ENCODE data around the gene DENND1A. TPM values are rescaled to one million over a fixed set of nuclear protein-coding genes. Genes with fewer than 3 reads are reported as not detected.

The DENND1A gene
- polyA plus RNA-seq, 1 experiment, result 16.2 TPM

GRCh38 chr9:123525424-123525823 lies 404.5 kb downstream of the DENND1A start:
- H3K27me3 ChIP-seq (ENCODE audit: control insufficient read depth, insufficient read depth, low read length), result no peaks in the 10 kb centered on the region
- ChIA-PET CTCF (no interaction called here), POLR2A (no interaction called here)
- no peak for DNase-seq (ENCODE audit: low read depth, low spot score)
- no peak overlapping the region for H3K27ac ChIP-seq (ENCODE audit: low read depth, low read length)
- H3K4me3 ChIP-seq (ENCODE audit: low read depth, low read length), result no peak overlapping the region
- TF ChIP-seq, protein P1, sequence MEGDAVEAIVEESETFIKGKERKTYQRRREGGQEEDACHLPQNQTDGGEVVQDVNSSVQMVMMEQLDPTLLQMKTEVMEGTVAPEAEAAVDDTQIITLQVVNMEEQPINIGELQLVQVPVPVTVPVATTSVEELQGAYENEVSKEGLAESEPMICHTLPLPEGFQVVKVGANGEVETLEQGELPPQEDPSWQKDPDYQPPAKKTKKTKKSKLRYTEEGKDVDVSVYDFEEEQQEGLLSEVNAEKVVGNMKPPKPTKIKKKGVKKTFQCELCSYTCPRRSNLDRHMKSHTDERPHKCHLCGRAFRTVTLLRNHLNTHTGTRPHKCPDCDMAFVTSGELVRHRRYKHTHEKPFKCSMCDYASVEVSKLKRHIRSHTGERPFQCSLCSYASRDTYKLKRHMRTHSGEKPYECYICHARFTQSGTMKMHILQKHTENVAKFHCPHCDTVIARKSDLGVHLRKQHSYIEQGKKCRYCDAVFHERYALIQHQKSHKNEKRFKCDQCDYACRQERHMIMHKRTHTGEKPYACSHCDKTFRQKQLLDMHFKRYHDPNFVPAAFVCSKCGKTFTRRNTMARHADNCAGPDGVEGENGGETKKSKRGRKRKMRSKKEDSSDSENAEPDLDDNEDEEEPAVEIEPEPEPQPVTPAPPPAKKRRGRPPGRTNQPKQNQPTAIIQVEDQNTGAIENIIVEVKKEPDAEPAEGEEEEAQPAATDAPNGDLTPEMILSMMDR (IDR thresholded peaks at IDR 0.05; ENCODE audit: low read depth, low read length), result no peak
- H3K9me3 ChIP-seq (ENCODE audit: control insufficient read depth, insufficient read depth, low read length), result no peaks in the 10 kb centered on the region

- no peaks in the 10 kb centered on the region for H3K27me3 ChIP-seq (ENCODE audit: control insufficient read depth, insufficient read depth, low read length)
- POLR2A ChIA-PET, result no interaction called here
- H3K27ac ChIP-seq (ENCODE audit: low read depth, low read length), result no peak overlapping the region
- TF ChIP-seq, protein P1 (IDR thresholded peaks at IDR 0.05; ENCODE audit: low read depth, low read length), result no peak
- DNase-seq (ENCODE audit: low read depth, low spot score), result no peak
- no peaks in the 10 kb centered on the region for H3K9me3 ChIP-seq (ENCODE audit: control insufficient read depth, insufficient read depth, low read length)
- H3K4me3 ChIP-seq (ENCODE audit: low read depth, low read length), result no peak overlapping the region
- CTCF ChIA-PET, result no interaction called here
These were observed 405.1 kb downstream of the DENND1A start for GRCh38 chr9:123524866-123525265.

- DNase-seq (ENCODE audit: low read depth, low spot score), result no peak
- Histone ChIP-seq H3K4me3 (ENCODE audit: low read depth, low read length) (no peak overlapping the region), H3K9me3 (ENCODE audit: control insufficient read depth, insufficient read depth, low read length) (no peaks in the 10 kb centered on the region), H3K27me3 (ENCODE audit: control insufficient read depth, insufficient read depth, low read length) (no peaks in the 10 kb centered on the region), H3K27ac (ENCODE audit: low read depth, low read length) (no peak overlapping the region)
- POLR2A ChIA-PET, result no interaction called here
- TF ChIP-seq, protein P1 (IDR thresholded peaks at IDR 0.05; ENCODE audit: low read depth, low read length), result no peak
- CTCF ChIA-PET, result no interaction called here
These were observed 406.1 kb downstream of the DENND1A start for GRCh38 chr9:123523845-123524244.

- Histone ChIP-seq H3K4me3 (ENCODE audit: low read depth, low read length) (no peak overlapping the region), H3K9me3 (ENCODE audit: control insufficient read depth, insufficient read depth, low read length) (no peaks in the 10 kb centered on the region), H3K27me3 (ENCODE audit: control insufficient read depth, insufficient read depth, low read length) (no peaks in the 10 kb centered on the region), H3K27ac (ENCODE audit: low read depth, low read length) (no peak overlapping the region)
- TF ChIP-seq, protein P1 (IDR thresholded peaks at IDR 0.05; ENCODE audit: low read depth, low read length), result no peak
- no peak for DNase-seq (ENCODE audit: low read depth, low spot score)
- CTCF ChIA-PET, result no interaction called here
- POLR2A ChIA-PET, result no interaction called here
These were observed 406.9 kb downstream of the DENND1A start for GRCh38 chr9:123523001-123523400.

GRCh38 chr9:123522251-123522650 lies 407.7 kb downstream of the DENND1A start:
- TF ChIP-seq, protein P1 (IDR thresholded peaks at IDR 0.05; ENCODE audit: low read depth, low read length), result no peak
- Histone ChIP-seq H3K9me3 (ENCODE audit: control insufficient read depth, insufficient read depth, low read length) (no peaks in the 10 kb centered on the region), H3K4me3 (ENCODE audit: low read depth, low read length) (no peak overlapping the region), H3K27me3 (ENCODE audit: control insufficient read depth, insufficient read depth, low read length) (no peaks in the 10 kb centered on the region), H3K27ac (ENCODE audit: low read depth, low read length) (no peak overlapping the region)
- ChIA-PET CTCF (no interaction called here), POLR2A (no interaction called here)
- no peak for DNase-seq (ENCODE audit: low read depth, low spot score)
